Skeletal muscle tissue (tissue), 4 donors: ENCODE measurements around the gene NCKAP5. TPM values are rescaled to one million over a fixed set of nuclear protein-coding genes. Genes with fewer than 3 reads are reported as not detected.

Source experiments
- H3K27ac ChIP-seq: one replicate; pipeline ENCODE4 v1.7.0; 2013; ENCODE audit warnings: mild to moderate bottlenecking, low read depth, low read length, inconsistent platforms
- H3K27me3 ChIP-seq, 3 donors: one replicate each; pipeline ENCODE4 v1.7.0; 2013; ENCODE audit warnings: low read length in 3 of 3; ENCODE audit not compliant: control insufficient read depth in 3 of 3, insufficient read depth in 3 of 3
- H3K36me3 ChIP-seq, 3 donors: one replicate each; pipeline ENCODE4 v1.7.0; 2013; ENCODE audit warnings: low read length in 3 of 3; ENCODE audit not compliant: control insufficient read depth in 3 of 3, insufficient read depth in 3 of 3
- H3K4me1 ChIP-seq, 3 donors: one replicate each; pipeline ENCODE4 v1.7.0; 2013; ENCODE audit warnings: low read length in 3 of 3, mild to moderate bottlenecking in 3 of 3; ENCODE audit not compliant: control insufficient read depth in 3 of 3, insufficient read depth in 3 of 3
- H3K4me3 ChIP-seq, 3 donors: one replicate each; pipeline ENCODE4 v1.7.0; 2013; ENCODE audit warnings: low read length in 3 of 3
- H3K9ac ChIP-seq, 3 donors: one replicate each; pipeline ENCODE4 v1.7.0; 2013; ENCODE audit warnings: low read length in 3 of 3, mild to moderate bottlenecking in 3 of 3, moderate library complexity in 2 of 3, low read depth in 1 of 3
- H3K9me3 ChIP-seq, 3 donors: one replicate each; pipeline ENCODE4 v1.7.0; 2013; ENCODE audit warnings: low read length in 3 of 3; ENCODE audit not compliant: control insufficient read depth in 3 of 3
- total RNA-seq: library from RNA; depleted of rRNA; stranded (reverse); fragments of >200 nt; gene quantifications from one replicate; pipeline ENCODE4 v1.2.3, GENCODE V29; 2014
- donor health status: Osteomylitis.

Gene NCKAP5
- total RNA-seq, 1 donor from 2014 or later: 5.7 TPM

DNA sequence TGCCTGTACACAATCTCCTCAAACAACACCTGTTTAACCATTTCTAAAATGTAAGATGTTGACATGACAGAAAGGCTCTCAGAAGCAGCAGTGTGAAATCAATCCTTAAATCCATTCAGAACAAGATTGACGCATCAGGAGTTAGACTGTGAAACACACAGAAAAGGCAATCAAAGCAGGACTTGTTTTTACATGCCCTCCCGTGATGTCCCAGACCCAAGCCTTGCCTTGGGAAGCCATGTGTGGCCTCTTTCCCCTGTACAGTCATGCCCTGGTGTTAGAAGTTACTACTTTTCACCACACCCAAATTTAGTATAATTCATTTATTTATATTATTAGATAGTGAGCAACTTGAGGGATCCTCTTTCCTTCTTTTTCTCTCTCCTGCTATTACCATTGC lies 115.7 kb downstream of the NCKAP5 start:
- Histone ChIP-seq H3K27ac (no peak overlapping the region), H3K36me3 (no peaks in the 10 kb centered on the region), H3K9me3 (no peaks in the 10 kb centered on the region), H3K4me3 (no peak overlapping the region), H3K4me1 (no peaks in the 10 kb centered on the region), H3K9ac (no peak overlapping the region), H3K27me3 (no peaks in the 10 kb centered on the region)

DNA sequence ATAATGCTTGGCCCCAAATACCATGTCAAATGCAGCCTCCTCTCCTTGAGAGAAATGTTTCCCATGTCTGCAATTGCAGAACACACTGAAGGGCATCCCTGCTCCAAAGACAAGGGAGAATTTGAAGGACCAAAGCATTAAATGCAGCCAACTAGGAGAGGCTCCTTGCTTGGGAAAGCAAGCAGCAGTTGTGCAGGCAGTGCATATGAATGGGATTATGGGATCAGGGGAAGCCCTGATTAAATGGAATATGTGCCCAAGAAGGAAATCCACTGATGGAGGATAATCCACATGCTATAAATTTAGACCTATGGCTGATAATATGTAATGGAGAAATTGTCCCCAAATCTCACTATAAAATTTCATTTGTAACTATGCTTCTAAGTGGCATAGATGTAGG lies 116.1 kb downstream of the NCKAP5 start:
- Histone ChIP-seq H3K36me3 (no peaks in the 10 kb centered on the region), H3K27ac (no peak overlapping the region), H3K27me3 (no peaks in the 10 kb centered on the region), H3K4me3 (no peak overlapping the region), H3K4me1 (no peaks in the 10 kb centered on the region), H3K9ac (no peak overlapping the region), H3K9me3 (no peaks in the 10 kb centered on the region)

DNA sequence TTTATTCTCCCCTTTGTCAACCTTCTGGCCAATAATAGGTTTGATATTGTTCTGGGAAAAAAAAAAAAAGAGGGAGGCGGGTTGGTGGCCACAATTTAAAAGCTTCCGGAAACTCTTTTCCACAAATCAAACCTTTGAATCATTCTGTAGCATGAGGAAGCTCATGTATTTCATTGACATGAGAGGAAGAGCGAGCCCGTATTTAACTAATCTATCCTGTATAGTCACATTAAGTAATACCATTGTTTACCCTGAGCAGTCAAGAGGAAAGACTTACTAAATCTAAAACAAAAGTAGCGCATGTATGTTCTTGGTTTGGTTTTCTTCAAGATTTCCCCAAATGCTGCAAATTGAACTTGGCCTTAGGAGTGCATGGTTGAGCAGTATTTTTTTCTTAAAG lies 120.1 kb downstream of the NCKAP5 start:
- H3K9me3 ChIP-seq: no peaks in the 10 kb centered on the region
- H3K4me3 ChIP-seq: no peak overlapping the region
- no peak overlapping the region for H3K9ac ChIP-seq
- no peaks in the 10 kb centered on the region for H3K36me3 ChIP-seq
- no peaks in the 10 kb centered on the region for H3K27me3 ChIP-seq
- H3K27ac ChIP-seq: no peak overlapping the region
- H3K4me1 ChIP-seq: no peaks in the 10 kb centered on the region

DNA sequence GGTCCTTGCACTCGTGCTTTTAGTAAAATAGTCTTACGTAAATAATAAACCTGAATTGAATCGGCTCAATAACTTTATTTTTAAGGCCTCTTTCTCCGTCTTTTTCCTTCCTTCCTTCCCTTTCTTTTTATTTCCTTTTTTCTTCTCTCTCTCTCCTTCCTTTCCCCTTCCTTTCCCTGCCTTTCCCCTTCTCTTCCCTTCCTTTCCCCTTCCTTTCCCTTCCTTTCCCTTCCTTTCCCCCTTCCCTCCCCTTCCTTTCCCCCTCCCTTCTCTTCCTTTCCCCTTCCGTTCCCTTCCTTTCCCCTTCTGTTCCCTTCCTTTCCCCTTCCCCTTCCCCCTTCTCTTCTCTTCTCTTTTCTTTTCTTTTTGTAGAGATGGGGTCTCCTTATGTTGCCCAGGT lies 121.0 kb downstream of the NCKAP5 start:
- H3K4me3 ChIP-seq: no peak overlapping the region
- no peaks in the 10 kb centered on the region for H3K9me3 ChIP-seq
- H3K4me1 ChIP-seq: no peaks in the 10 kb centered on the region
- H3K27ac ChIP-seq: no peak overlapping the region
- H3K36me3 ChIP-seq: no peaks in the 10 kb centered on the region
- no peaks in the 10 kb centered on the region for H3K27me3 ChIP-seq
- H3K9ac ChIP-seq: no peak overlapping the region

DNA sequence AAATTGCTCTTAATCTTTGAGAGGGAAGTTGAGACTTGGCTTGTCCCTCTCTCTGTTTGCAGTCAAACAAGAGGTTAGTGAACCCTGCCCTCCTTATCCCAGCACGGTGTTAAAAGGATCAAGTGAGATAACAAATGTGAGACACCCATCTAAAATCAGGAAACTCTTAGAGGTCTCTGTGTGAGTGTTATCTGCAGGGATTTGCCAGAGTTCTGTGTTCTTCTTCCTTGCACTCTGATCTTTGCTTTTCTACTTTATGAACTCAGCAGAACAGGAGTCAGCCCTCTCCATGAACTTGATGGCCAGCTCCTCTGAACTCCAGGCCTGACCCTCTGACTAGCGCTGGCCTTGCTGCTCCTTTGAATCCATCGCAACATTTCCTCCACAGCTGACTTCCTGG lies 123.8 kb downstream of the NCKAP5 start:
- H3K9ac ChIP-seq: no peak overlapping the region
- no peaks in the 10 kb centered on the region for H3K27me3 ChIP-seq
- no peaks in the 10 kb centered on the region for H3K9me3 ChIP-seq
- no peaks in the 10 kb centered on the region for H3K4me1 ChIP-seq
- no peak overlapping the region for H3K27ac ChIP-seq
- no peak overlapping the region for H3K4me3 ChIP-seq
- H3K36me3 ChIP-seq: no peaks in the 10 kb centered on the region

DNA sequence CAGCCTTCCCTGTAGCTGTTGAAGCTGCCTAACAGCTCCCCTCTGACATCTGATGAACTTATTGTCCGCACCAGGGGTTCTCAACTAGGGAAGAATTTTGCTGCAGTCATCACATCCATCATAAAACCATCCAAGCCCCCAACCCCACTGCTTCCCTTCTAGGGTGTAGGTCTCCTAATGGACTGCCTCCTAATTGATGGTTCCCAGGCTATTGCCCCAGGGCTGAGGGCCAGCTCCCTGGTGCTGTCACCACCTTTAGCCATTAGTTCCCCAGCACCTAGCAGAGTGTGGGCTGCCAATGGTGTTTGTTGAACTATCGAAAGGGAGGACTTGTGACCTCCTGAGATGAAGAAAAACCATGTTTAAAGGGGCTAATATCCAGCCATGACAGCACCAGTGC lies 125.9 kb downstream of the NCKAP5 start:
- H3K36me3 ChIP-seq: no peaks in the 10 kb centered on the region
- no peak overlapping the region for H3K4me3 ChIP-seq
- H3K27me3 ChIP-seq: no peaks in the 10 kb centered on the region
- no peak overlapping the region for H3K9ac ChIP-seq
- H3K9me3 ChIP-seq: no peaks in the 10 kb centered on the region
- H3K4me1 ChIP-seq: peaks cover 2 to 5% (median 3%) of the 10 kb centered on the region in 3 donors
- H3K27ac ChIP-seq: no peak overlapping the region

DNA sequence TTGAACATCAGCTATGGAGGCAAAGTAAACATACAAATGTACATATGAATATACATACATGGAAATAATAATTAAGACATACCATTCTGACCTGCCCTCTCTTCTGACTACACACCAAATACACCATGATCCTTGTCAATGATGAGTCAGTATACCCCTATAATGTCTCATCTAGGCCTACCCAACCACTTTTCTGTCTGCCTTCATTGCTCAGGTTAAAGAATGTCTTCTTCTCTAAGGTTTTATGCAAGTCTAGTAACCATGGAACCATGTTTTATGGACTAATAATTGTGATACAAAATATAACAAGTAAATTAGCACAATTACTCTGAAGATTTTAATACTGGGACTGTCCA lies 128.7 kb downstream of the NCKAP5 start:
- Histone ChIP-seq H3K36me3 (no peaks in the 10 kb centered on the region), H3K9me3 (no peaks in the 10 kb centered on the region), H3K4me3 (no peak overlapping the region), H3K4me1 (peaks cover 2 to 5% (median 3%) of the 10 kb centered on the region in 3 donors), H3K9ac (no peak overlapping the region), H3K27me3 (no peaks in the 10 kb centered on the region), H3K27ac (no peak overlapping the region)

DNA sequence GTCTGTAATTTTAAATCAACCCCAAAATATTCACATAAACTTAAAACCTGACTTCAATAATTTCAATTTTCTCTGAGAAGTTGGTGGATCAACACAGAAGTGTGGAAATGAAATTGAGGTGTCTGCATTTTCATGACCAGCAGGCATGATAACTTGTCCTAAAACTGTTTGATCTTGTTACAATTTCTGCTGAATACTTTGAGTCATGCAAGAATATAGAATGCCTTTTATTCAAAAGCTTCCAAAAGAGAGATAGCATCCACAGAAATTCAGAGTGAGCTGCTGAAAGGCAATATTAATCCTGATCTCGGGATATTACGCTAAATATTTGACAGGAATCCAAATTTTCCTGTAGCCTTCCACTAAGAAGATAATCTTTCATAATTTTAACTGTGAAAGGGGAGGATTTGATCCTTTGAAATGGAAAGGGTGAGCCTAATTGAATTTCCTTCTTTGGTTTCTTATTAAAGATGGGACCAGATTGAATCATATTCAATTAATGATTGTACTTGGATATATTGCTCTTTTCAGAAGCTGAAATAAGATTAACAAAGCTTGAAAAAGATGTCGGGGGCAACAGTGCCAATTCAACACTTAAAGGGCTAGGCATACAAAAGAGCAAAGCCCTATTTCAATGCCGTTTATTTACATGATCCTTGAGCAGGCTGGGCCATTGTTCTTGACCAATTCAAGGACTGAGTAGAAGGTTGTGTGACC lies 129.3 kb downstream of the NCKAP5 start:
- Histone ChIP-seq H3K36me3 (no peaks in the 10 kb centered on the region), H3K4me3 (no peak overlapping the region), H3K9me3 (no peaks in the 10 kb centered on the region), H3K27me3 (no peaks in the 10 kb centered on the region), H3K9ac (no peak overlapping the region), H3K27ac (no peak overlapping the region), H3K4me1 (peaks cover 2 to 5% (median 3%) of the 10 kb centered on the region in 3 donors)

DNA sequence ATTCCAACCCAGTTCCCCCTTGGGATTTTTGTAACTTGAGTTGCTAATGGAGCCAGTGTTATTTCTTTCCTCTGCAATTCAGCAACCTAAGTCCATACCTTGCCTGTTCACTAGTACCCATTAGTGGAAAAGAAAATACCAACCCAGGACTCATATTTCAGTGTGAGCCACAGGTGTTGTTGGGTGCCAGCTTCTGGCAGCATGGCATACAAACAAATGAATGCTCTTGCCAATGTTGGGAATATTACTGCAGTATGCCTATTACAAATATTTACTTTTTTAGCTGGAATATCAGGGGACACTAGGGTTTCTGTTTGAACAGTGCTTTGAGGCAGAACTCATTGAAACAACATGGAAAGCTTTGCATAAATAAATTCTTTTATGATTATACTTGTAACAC lies 130.2 kb downstream of the NCKAP5 start:
- no peaks in the 10 kb centered on the region for H3K9me3 ChIP-seq
- peaks cover 2 to 5% (median 3%) of the 10 kb centered on the region in 3 donors for H3K4me1 ChIP-seq
- no peak overlapping the region for H3K4me3 ChIP-seq
- H3K27me3 ChIP-seq: no peaks in the 10 kb centered on the region
- H3K36me3 ChIP-seq: no peaks in the 10 kb centered on the region
- no peak overlapping the region for H3K9ac ChIP-seq
- H3K27ac ChIP-seq: no peak overlapping the region

DNA sequence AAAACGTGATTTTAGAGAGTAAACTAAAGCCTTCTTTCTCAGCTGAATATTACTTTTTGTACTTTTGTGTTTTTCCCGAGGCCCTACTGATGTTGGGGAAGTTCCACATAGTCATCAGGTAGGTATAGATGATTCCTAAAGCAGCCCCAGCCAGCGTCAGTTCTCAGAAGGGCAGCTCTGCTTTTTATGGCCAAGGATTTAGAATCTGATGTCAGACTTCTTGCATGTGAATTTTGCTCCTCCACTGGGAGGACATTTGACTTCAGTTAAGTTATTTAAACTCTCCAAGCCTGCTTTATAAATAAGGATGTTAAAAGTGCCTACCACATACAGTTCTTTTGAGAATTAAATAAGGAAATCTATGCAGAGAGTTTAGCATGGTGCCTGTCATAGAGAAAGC lies 130.8 kb downstream of the NCKAP5 start:
- H3K9me3 ChIP-seq: no peaks in the 10 kb centered on the region
- H3K4me1 ChIP-seq: peaks cover 2 to 5% (median 3%) of the 10 kb centered on the region in 3 donors
- H3K27me3 ChIP-seq: no peaks in the 10 kb centered on the region
- no peak overlapping the region for H3K27ac ChIP-seq
- H3K4me3 ChIP-seq: no peak overlapping the region
- H3K9ac ChIP-seq: no peak overlapping the region
- no peaks in the 10 kb centered on the region for H3K36me3 ChIP-seq
